GM19043 (cell line): ENCODE measurements around the gene KIF2A.
"Not testable (repeated sequence)": the region's sequence is repeated elsewhere in the genome, so short reads cannot be mapped to it uniquely, and the experiment has no call there.

Source experiments
- ATAC-seq: cut with Tn5 transposase; IDR thresholded peaks from one replicate; pipeline ENCODE4 v1.9.1; 2021; ENCODE audit warnings: low read depth; ENCODE audit not compliant: unreplicated experiment

Gene KIF2A

DNA sequence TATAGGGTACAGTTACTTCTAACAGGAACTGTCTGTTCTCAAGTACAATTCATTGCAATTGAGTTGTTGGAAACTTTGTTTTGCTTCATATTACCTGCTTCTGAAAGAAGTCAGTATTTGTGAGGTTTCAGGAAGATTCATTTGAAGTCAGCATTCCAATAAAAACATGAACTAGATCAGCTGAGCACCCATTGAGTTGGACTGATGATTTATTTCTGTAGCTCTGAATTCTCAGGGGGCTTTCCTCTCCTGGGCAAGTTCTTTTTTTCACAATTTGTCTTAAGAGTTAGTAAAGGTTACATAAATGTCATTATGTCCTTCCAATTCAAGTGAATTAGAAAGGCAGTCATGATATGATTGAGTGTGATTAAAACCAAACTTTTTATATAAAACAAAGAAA is 16.2 kb upstream of the KIF2A start:
- ATAC-seq, result no peak

DNA sequence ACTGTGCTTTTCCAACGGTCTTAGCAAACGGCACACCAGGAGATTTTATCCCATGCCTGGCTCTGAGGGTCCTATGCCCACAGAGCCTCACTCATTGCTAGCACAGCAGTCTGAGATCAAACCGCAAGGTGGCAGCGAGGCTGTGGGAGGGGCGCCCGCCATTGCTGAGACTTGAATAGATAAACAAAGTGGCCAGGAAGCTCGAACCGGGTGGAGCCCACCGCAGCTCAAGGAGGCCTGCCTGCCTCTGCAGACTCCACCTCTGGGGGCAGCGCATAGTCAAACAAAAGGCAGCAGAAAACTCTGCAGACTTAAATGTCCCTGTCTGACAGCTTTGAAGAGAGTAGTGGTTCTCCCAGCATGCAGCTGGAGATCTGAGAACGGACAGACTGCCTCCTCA is 14.2 kb upstream of the KIF2A start:
- not testable (repeated sequence) for ATAC-seq

DNA sequence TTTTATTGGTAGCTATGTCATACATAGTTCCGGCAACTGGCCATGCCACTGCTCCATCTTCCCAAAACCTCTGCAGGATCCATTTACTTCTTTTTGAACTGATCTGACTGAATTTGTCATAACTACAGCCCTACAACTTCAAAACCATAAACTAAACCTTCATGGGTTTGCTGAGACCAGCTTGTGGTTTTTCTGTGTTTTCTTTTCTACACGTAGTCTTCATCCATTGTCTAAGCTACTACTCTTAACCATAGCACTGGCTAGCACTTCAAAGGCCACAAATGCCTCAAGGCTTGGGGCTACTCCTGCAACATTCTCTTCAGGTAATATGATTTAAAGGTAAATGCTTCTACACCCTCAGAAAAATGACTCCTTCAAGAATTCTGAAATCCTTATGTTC is 9.0 kb upstream of the KIF2A start:
- ATAC-seq, result no peak

DNA sequence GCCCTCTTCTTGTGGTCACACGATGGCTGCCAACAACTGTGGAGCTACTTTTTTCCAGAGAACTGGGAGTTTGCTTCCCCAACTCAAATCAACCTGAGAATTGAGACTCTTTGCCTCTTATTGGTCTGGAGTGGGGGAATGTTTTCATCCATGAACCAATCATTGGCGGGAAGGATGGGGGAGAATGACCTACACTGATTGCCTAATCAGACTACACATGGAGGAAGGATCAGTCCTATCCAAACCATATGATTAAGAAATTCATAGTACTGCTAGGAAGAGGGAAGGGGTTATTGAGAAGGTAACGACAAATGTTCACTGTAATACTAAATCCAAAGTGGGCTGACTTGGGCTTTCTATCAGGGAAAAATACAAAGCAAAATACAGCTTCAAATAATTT is 7.9 kb upstream of the KIF2A start:
- no peak for ATAC-seq

DNA sequence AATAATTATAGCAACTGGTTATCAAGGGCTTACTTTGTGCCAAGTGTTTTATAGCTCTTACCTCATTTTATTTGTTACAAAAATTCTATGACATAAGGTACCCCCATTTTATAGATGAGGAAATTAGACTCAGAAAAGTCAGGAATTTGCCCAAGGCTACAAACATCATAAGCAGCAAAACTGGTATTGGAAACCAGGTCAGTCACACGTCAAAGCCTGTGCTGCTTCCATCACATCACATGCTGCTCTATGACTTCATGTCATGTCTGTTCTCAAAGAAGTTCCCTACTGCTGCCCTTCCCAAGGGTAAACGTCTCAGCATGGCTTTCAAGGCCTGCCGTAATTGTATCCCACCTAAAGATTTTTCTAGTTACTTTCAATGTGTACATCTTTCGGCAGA is 6.9 kb upstream of the KIF2A start:
- no peak for ATAC-seq

DNA sequence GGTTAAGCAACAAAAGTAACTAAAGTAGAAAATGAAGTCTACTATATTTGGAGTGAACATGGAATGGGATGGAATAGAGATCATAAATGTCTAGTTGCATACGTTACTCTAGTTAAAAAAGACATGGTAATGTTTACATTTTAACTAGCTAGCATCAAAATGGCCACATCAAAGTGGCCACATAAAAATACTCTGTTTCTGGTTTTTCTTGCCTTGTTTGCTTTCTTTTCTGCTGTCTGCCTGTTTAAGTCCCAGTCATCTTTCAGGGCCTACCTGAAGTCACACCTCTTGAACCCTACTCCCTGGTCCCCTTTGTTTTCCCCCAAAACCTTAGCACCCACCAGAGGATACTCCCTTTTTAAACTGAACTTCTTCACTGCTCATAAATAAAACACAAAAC is 6.4 kb upstream of the KIF2A start:
- no peak for ATAC-seq

DNA sequence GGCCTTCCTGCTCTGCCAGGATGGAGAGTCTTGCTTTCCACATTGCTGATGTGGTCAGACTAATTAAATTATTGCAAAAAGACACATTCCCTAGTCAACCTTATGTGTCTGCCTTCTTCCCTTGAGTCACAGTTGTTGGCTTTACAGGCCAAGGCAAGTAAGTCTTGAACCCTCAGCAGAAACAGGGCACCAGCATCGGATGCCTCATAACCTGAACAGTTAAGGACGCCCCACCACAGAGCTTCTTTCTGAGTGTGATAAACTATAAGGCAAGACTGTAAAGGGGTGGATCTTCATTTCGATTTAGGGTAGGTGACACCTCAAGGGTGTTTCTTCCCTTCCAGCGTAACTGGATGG is 670 bp upstream of the KIF2A start:
- no peak for ATAC-seq

DNA sequence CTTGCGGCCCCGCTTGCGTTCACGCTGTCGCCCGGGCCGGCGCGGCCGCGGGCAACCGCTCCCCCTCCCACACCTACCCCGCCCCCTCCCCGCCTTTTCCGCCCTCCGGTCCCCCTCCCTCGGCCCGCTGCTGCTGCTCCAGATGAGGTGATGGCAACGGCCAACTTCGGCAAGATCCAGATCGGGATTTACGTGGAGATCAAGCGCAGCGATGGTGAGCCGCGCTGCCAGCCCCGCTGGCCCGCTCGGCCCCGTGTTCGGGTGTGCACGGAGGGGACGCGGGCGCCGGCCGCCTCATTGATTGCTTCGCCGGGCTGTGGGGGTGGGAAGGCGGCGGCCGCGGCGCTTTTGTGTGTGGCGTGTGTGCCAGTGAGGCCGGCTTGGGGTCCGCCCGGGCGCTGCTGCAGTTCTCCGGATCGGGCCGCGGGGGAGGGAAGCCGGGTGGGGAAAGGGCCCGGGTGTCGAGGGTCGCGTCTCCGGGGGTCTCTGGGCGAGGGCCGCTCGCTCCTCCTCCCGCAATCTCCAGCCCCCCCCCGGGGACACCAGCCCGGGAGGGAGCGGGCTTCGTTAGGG is 403 bp downstream of the KIF2A start:
- peak; percentile 25 for ATAC-seq

DNA sequence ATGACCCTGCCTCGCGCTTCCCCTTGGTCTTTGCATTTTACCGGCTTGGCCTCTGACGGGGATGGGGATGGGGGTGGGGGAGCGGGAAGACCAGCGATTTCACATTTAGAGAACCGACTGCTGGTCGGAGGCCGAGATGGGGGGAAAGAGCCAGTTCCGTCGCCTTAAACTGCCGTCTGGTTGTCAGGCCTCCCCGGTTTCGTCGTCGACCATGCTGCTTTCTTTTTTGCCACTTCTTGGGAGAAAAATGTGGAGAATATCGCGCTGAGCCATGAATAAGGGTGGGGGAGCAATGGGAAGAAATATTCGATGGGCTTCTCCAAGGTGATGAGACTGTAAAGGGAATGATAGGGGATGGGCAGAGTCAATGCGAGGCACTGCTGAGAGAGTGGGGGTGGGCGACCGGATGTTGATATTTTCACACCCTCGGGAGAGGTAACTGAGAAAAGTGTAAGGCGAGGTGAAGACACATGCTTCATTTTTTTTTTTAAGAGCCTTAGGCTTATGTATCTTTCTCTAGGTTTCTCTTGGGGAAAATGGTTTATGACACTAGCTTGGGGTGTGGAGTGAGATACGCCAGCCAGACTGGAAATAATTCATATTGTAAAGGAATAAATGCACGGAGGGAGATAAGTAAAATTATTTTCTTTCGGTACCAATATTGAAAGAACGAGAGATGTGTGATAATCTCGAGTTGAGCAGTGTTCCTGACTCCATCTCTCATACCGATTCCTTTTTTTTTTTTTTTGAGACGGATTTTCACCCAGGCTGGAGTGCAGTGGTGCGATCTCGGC is 1.1 kb downstream of the KIF2A start:
- ATAC-seq, result peak; percentile 21

DNA sequence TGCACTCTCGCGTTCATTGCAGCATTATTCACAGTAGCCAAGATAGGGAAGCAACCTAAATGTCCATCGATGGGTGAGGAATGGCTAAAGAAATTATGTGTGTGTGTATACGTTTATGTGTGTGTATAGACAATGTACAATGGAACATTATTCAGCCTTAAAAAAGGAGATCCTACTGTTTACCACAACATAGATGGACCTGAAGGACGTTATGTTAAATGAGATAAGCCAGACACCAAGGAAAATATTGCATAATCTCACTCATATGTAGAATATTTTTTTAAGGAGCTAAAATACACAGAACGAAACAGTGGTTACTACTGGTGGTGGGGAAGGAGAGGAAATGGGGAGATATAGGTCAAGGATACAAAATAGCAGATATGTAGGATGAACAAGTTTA is 2.4 kb downstream of the KIF2A start:
- ATAC-seq, result no peak

DNA sequence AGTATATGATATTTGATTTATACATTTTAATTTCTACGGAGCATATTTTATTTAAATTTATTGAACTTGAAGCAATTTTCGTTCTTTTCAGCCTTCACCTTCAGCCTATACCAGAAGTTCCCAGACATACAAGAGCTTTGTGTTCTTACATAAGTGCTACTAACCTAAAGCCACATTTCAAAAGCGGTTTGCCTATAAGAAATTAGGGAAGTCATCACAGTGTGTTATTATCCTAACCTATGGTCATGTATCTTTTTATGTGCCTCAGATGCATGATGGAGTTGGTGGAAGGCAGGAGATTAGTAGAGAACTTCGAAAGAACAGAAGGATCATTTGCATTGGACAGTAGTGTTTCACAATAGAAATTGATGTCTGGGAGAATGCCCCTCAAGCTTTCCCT is 3.1 kb downstream of the KIF2A start:
- no peak for ATAC-seq

DNA sequence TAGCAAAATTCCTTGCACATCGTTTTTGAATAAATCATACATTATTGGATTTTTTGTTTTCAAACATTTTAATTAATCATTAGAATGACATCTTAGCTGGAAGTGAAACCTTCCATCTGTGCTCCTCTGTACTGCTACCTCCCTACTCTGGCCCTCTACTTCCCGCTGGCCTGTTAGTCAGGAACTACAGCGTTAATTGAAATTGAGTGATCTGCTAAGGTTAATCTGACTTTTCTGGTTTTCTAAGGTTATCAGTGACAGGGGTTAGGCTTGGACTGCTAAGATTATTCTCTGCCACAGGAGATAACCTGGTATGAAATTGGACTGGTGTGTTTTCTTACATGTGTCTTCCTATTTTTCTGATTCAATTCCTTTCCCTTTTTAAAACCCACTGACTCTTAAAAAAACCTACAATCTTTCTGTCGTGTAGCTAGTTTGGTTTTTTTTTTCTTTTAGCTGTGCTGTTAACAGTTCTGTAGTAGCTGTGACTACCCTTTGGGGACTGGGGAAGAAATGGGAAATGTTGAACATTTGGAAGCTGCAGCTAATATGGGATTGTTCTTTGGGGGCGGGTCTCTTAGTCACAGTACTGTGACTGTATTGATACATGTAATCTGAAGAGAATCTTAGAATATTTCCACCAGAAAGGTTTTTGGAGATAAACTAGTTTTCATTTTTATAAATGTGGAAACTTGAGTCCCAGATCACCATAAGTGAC is 4.6 kb downstream of the KIF2A start:
- no peak for ATAC-seq

DNA sequence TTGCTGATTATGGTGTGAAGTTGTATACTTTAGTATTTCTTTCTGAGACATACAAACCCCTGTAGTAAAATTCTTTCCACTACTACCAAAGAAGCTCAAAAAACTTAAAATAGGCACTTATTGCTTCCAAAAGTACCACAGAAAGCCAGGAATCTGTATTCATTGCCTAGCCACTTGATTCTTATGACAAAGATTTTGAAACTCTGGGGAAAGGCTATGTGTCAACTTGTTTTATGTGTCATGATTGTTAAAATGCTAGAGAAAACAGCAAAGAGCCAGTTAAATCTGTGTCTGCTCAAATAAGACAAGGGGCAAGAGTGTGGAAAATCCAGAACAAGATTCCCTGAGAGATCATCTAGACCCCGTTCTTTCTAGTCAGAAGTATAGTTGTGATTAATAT is 6.0 kb downstream of the KIF2A start:
- ATAC-seq, result no peak

DNA sequence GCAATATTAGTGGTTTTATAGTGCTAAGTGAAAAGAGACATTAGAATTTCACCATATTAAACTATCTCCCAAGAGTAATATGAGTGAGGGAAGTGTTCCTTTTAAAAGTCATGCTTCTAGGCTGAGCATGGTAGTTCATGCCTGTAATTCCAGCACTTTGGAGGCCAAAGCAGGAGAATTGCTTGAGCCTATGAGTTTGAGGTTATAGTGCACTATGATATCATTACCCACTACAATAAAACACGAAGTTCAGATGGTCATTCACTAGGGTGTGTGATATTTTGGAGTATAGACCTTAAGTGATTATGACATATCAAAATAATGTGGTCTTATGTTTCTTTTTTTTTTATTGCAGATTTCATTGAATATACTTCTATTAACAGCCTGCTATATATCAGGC is 6.7 kb downstream of the KIF2A start:
- ATAC-seq, result no peak

DNA sequence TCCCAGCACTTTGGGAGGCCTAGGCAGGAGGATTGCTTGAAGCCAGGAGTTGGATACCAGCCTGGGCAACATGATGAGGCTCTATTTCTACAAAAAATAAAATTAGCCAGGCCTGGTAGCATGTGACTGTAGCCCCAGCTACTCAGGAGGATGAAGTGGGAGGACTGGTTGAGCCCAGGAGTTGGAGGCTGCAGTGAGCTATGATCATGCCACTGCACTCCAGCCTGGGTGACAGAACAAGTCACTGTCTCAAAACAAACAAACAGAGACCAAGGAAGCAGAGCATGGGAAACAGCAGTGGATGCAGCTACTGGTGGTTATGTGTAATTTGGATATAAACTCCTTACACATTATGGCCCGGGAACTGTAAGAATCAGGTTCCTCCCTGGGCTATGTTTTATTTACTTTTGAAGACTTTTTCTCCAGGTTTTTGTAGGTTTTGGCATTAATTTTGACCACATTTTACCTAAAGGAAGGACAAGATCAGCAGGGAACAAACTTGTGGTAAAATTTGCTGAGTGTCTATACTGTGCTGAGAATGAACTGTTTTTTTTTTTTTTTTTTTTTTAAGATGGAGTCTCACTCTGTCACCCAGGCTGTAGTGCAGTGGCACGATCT is 8.3 kb downstream of the KIF2A start:
- no peak for ATAC-seq

DNA sequence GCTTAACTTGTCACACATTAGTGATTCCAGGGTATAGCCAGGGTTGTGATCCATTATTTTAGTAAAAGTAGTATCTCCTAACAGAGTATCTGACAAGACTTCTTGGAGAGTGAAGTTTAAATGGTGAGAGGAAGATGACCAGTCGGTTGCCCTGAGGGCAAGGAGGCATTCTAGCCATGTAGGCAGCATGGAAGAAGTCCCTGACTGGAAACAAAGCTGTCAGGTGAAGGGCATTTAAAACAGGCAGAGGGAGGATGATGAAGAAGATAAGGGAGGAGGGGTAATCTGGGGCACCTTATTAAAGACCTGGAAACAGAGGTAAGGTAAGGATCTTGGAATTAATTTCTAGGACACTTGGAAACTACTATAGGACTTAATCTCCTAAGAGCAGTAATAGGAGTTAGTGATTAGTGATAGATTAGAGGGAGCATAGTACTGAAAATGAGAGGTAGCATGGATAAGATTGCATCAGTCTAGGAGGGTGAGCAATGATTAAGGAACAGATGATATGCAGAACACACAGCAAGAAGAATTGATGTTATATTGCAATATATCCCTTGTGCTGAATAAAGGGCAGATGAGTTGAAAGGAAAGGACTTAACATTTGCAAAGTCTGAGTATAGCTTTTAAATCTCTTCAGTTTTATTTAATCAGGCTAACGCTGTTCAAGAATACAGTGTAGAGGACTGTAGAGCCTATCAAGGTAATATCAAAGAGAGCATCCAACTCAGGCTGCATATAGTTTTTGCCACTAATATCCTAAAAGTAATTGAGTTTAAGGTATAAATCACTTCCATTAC is 9.6 kb downstream of the KIF2A start:
- no peak for ATAC-seq

DNA sequence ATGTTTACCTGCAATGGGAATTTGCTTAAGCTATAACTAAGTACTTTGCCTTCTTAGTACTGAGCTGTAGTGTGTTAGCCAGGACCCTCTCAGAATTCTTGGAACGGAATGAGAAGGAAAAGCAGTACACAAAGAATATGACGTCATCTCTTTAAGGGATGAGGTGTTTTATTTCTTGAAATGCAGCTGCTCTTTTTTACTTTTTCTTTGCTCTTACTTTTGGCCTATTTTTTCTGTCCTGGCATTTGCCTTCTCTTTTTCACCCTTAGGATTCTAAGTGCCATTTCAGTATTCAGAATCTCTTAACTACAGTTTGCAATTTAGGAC is 10.1 kb downstream of the KIF2A start:
- ATAC-seq, result no peak

DNA sequence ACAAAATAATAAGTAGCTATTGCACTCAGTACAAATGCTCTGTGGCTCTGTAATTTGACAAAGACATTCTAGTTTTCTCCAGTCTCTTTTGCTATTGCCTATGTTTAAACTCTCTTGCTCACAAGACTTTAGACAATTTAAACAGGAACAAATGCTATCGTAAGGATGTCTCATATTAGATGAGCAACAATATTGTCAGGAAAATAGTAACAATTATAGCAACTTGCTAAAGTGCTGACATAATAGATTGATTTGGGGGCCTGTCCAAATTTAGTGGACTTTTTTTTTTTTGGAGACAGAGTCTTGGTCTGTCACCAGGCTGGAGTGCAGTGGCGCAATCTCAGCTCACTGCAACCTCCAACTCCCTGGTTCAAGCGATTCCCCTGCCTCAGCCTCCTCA is 11.8 kb downstream of the KIF2A start:
- ATAC-seq, result no peak

DNA sequence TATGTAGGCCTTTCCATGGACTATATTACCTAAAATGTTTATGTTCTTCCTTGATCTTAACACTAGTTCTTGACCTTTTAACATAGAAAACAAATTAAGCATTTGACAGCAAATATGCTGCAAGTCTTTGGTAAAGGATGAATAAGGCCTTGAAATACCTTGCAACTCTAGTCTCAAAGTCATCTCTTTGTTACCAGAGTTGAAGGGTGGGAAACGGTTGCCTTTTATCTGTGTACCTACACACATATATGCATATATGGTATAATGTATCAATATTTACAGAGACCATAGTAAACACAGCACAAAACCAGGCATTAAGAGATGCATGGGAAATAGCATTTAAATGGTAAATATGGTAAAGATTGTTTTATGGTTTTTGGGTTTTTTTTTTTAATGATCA is 16.5 kb downstream of the KIF2A start:
- ATAC-seq, result no peak

DNA sequence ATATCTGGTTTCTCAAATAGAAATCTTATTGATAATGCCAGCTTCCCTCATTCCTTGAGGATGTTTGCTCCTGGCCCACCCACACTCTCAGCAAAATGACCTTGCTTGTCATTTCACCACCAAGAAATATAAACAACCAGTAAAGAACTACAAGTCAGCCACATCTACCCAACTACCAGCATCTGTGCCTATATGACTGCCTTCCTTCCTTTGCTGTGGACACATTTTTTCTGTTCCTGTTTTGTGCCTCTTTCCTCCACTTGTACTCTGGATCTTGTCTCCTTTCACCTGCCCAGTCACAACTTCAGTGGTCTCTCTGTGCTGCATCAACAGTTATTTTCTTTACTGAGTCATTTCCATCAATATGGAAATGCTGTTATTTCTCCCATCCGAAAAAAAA is 20.3 kb downstream of the KIF2A start:
- ATAC-seq, result peak; percentile 64

DNA sequence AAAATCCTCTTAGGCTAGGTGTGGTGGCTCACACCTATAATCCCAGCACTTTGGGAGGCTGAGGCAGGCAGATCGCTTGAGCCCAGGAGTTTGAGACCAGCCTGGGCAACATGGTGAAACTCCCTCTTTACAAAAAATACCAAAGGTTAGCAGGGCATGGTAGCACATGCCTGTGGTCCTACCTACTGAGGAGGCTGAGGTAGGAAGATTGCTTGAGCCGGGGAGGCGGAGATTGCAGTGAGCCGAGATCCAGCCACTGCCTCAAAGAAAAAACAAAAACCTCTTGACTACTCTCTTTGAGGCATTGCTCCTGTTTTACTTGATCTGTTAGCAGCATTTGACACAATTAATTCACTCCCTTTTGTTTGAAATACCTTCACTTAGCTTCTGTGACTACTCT is 20.7 kb downstream of the KIF2A start:
- no peak for ATAC-seq
